ENCODE data around the gene BCKDHB. TPM values are rescaled to one million over a fixed set of nuclear protein-coding genes. Genes with fewer than 3 reads are reported as not detected.
"Not testable (repeated sequence)": the region's sequence is repeated elsewhere in the genome, so short reads cannot be mapped to it uniquely, and the experiment has no call there.

Gene BCKDHB
- total RNA-seq, 2 experiments from 2014 or later: 16.4 to 17.7 TPM

DNA sequence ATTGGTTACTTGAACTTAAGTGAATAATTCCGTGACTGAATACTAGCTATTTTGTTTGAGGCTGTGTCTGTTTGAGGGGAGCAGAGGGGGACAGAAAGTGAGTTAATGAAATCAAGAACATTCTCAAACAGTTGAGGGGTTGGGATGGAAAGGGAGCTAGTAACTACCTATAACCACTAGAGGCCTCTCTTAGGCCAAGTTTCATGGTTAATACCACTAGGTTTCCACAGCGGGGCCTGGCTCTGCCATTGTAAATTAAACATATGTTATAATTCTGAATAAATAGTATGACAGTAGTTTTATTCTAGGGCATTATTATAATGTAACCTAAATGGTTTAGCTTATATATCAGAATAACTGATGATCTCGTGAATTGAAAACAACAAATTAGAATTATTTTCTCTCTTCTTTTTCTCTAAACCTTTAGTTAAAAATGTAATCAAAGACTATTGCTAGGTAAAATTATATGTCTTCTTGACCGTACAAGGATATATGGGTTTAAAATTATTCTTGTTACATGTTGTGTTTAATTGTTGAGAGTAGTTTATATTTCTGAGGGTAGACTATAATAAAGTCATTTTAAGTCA is 108.1 kb downstream of the BCKDHB start:
- Mint-ChIP-seq H3K4me1 (ENCODE audit: low read depth) (peaks cover 7% of the 10 kb centered on the region), H3K27ac (no peak overlapping the region), H3K9me3 (no peaks in the 10 kb centered on the region), H3K4me3 (no peak overlapping the region), H3K27me3 (no peaks in the 10 kb centered on the region), H3K36me3 (peaks cover 5% of the 10 kb centered on the region)
- CTCF ChIA-PET: interaction anchor here (0.6 to 1.8 kb wide), 20 partner anchors 9 to 1826 kb away, joined by 3 to 14 read pairs (median 3); partner anchors contain the start of gene BCKDHB
- POLR2A ChIA-PET: no interaction called here
- intact Hi-C loops (cut with micrococcal nuclease): loop anchor here (1.0 kb wide), 1 partner anchor 1539 kb away; no protein-coding TSS in a partner anchor
- peak; percentile 23 for DNase-seq

GRCh38 chr6:80215063-80215462 is 108.6 kb downstream of the BCKDHB start:
- intact Hi-C loops (cut with micrococcal nuclease): no loop called here
- Mint-ChIP-seq H3K4me1 (ENCODE audit: low read depth) (peaks cover 7% of the 10 kb centered on the region), H3K4me3 (no peak overlapping the region), H3K9me3 (no peaks in the 10 kb centered on the region), H3K27me3 (no peaks in the 10 kb centered on the region), H3K27ac (no peak overlapping the region), H3K36me3 (peaks cover 8% of the 10 kb centered on the region)
- no peak for DNase-seq
- ChIA-PET POLR2A (no interaction called here), CTCF (interaction anchor here (0.7 to 1.8 kb wide), 10 partner anchors 10 to 1543 kb away, joined by 3 to 14 read pairs (median 4); no protein-coding TSS in a partner anchor)

- ChIA-PET CTCF (no interaction called here), POLR2A (no interaction called here)
- no peaks in the 10 kb centered on the region for H3K4me1 Mint-ChIP-seq (ENCODE audit: low read depth)
- intact Hi-C loops (cut with micrococcal nuclease): no loop called here
- H3K36me3 Mint-ChIP-seq: peaks cover 5% of the 10 kb centered on the region
- H3K27ac Mint-ChIP-seq: no peak overlapping the region
- no peak for DNase-seq
- H3K27me3 Mint-ChIP-seq: no peaks in the 10 kb centered on the region
- no peak overlapping the region for H3K4me3 Mint-ChIP-seq
- H3K9me3 Mint-ChIP-seq: peaks cover 2% of the 10 kb centered on the region
Observed at GRCh38 chr6:80217794-80218193, 111.3 kb downstream of the BCKDHB start.

DNA sequence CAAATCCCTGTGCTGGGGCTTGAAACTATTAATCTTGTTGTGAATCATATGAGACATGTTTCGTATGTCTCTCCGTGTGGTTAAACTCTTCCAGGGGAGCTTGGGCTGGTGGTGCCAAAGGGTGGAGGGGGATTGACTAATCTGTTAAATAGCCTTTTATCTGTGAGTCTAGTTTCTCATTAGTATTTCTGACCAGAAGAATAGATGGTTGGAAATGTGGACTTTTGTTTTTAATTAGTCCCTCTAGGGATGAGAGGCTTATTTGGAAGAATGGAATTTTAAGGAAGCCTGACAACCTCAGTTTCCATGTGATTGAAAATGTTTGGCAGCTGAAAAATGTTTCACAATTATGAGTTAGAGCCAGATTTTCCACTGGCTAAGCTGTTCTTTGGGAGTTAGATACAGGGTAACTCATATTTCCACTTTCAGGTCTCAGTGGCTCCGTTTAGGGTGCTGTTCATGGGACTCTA is 117.3 kb downstream of the BCKDHB start:
- no peaks in the 10 kb centered on the region for H3K4me1 Mint-ChIP-seq (ENCODE audit: low read depth)
- H3K27me3 Mint-ChIP-seq: no peaks in the 10 kb centered on the region
- CTCF ChIA-PET: no interaction called here
- DNase-seq: no peak
- peaks cover 11% of the 10 kb centered on the region for H3K36me3 Mint-ChIP-seq
- peaks cover 2% of the 10 kb centered on the region for H3K9me3 Mint-ChIP-seq
- H3K4me3 Mint-ChIP-seq: no peak overlapping the region
- intact Hi-C loops (cut with micrococcal nuclease): no loop called here
- H3K27ac Mint-ChIP-seq: no peak overlapping the region
- POLR2A ChIA-PET: no interaction called here

DNA sequence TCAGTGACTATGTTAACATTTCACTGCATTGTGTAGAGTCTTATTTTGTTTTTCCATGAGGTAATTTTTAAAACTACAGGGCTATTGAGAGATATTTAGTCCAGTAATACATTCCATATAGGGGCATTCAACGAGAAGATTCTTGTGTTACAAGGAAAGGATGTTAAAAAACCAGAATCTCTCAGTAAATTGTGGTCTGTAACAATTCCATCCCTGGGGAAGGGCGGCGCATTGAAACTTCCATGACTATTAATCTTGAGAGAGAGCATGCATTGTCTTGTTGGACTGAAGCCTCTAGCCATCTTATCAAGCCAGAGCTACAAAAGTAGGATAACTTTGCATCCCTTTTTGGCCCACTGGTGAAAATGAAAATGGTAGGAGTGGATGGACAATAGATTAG is 119.7 kb downstream of the BCKDHB start:
- Mint-ChIP-seq H3K36me3 (peaks cover 7% of the 10 kb centered on the region), H3K4me1 (ENCODE audit: low read depth) (no peaks in the 10 kb centered on the region), H3K9me3 (no peaks in the 10 kb centered on the region), H3K27ac (no peak overlapping the region), H3K4me3 (no peak overlapping the region), H3K27me3 (no peaks in the 10 kb centered on the region)
- intact Hi-C loops (cut with micrococcal nuclease): no loop called here
- DNase-seq: no peak
- ChIA-PET POLR2A (no interaction called here), CTCF (no interaction called here)

- Mint-ChIP-seq H3K27me3 (no peaks in the 10 kb centered on the region), H3K9me3 (no peaks in the 10 kb centered on the region), H3K4me1 (ENCODE audit: low read depth) (no peaks in the 10 kb centered on the region), H3K4me3 (no peak overlapping the region), H3K27ac (no peak overlapping the region), H3K36me3 (peaks cover 7% of the 10 kb centered on the region)
- CTCF ChIA-PET: interaction anchor here (1.4 kb wide), 1 partner anchor 12 kb away, joined by 3 read pairs; no protein-coding TSS in a partner anchor
- intact Hi-C loops (cut with micrococcal nuclease): no loop called here
- POLR2A ChIA-PET: no interaction called here
- no peak for DNase-seq
Observed at GRCh38 chr6:80226699-80227098, 120.2 kb downstream of the BCKDHB start.

DNA sequence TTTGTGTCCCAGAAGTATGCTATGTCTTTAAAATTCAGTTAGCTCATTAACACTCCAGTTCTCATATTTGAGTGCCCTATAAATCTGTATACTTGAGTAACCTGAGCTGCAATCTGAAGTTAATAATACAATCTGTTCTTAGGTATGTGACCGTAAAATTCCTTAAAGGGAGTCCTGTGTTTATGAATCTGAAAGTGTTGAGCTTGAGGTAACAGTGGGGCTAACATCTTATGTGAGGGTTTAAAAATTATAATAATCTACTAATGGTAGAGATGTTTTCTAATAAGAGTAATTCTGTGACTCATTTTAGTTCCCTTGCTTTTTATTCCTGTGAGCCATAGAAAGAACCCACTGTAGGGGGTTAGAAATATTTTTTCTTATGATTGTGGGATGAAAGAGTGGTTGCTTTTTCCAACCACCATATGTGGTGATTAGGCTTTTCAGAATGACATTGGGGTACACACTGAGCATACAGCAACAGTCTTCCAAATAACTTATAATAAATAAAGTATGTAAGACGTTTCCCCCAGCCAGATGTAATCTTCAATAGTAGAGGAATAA is 121.2 kb downstream of the BCKDHB start:
- no peak overlapping the region for H3K4me3 Mint-ChIP-seq
- no peak overlapping the region for H3K27ac Mint-ChIP-seq
- peaks cover 7% of the 10 kb centered on the region for H3K36me3 Mint-ChIP-seq
- intact Hi-C loops (cut with micrococcal nuclease): no loop called here
- no peaks in the 10 kb centered on the region for H3K27me3 Mint-ChIP-seq
- DNase-seq: no peak
- ChIA-PET CTCF (interaction anchor here (1.4 kb wide), 1 partner anchor 13 kb away, joined by 3 read pairs; no protein-coding TSS in a partner anchor), POLR2A (no interaction called here)
- H3K9me3 Mint-ChIP-seq: no peaks in the 10 kb centered on the region
- H3K4me1 Mint-ChIP-seq (ENCODE audit: low read depth): no peaks in the 10 kb centered on the region

GRCh38 chr6:80233262-80233661 is 126.8 kb downstream of the BCKDHB start:
- no peak overlapping the region for H3K27ac Mint-ChIP-seq
- DNase-seq: no peak
- no peak overlapping the region for H3K4me3 Mint-ChIP-seq
- no peaks in the 10 kb centered on the region for H3K27me3 Mint-ChIP-seq
- H3K36me3 Mint-ChIP-seq: peaks cover under 1% of the 10 kb centered on the region
- no peaks in the 10 kb centered on the region for H3K9me3 Mint-ChIP-seq
- ChIA-PET POLR2A (no interaction called here), CTCF (no interaction called here)
- intact Hi-C loops (cut with micrococcal nuclease): no loop called here
- no peaks in the 10 kb centered on the region for H3K4me1 Mint-ChIP-seq (ENCODE audit: low read depth)

GRCh38 chr6:80233958-80234357 is 127.5 kb downstream of the BCKDHB start:
- CTCF ChIA-PET: interaction anchor here (1.0 kb wide), 1 partner anchor 20 kb away, joined by 4 read pairs; no protein-coding TSS in a partner anchor
- POLR2A ChIA-PET: no interaction called here
- peaks cover 4% of the 10 kb centered on the region for H3K9me3 Mint-ChIP-seq

GRCh38 chr6:80234401-80234800 is 127.9 kb downstream of the BCKDHB start:
- no peaks in the 10 kb centered on the region for H3K27me3 Mint-ChIP-seq
- POLR2A ChIA-PET: no interaction called here
- H3K36me3 Mint-ChIP-seq: peaks cover 8% of the 10 kb centered on the region

More at GRCh38 chr6:80233958-80234357, 127.5 kb downstream of the BCKDHB start:
- intact Hi-C loops (cut with micrococcal nuclease): no loop called here
- Mint-ChIP-seq H3K27me3 (no peaks in the 10 kb centered on the region), H3K4me1 (ENCODE audit: low read depth) (no peaks in the 10 kb centered on the region), H3K27ac (no peak overlapping the region), H3K36me3 (peaks cover 6% of the 10 kb centered on the region), H3K4me3 (no peak overlapping the region)
- no peak for DNase-seq

DNA sequence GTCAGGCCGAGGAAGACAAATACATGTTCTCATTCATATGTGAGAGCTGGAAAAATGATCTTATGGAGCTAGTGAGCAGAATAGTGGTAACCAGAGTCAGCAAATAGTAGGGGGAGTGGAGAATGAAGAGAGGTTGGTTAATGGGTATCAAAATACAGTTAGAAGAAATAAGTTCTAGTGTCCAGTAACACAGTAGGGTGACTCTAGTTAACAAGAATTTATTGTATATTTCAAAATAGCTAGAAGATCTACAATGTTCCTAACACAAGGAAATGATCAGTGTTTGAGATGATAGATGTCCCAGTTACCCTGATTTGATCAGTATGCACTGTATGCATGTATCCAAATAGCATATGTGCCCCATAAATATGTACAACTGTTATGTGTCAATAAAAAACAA is 128.4 kb downstream of the BCKDHB start:
- POLR2A ChIA-PET: no interaction called here
- H3K27ac Mint-ChIP-seq: no peak overlapping the region
- no peak overlapping the region for H3K4me3 Mint-ChIP-seq
- no peaks in the 10 kb centered on the region for H3K27me3 Mint-ChIP-seq
- intact Hi-C loops (cut with micrococcal nuclease): no loop called here
- peaks cover 4% of the 10 kb centered on the region for H3K9me3 Mint-ChIP-seq
- no peaks in the 10 kb centered on the region for H3K4me1 Mint-ChIP-seq (ENCODE audit: low read depth)
- peaks cover 9% of the 10 kb centered on the region for H3K36me3 Mint-ChIP-seq
- CTCF ChIA-PET: interaction anchor here (1.0 kb wide), 1 partner anchor 21 kb away, joined by 4 read pairs; no protein-coding TSS in a partner anchor
- DNase-seq: no peak

More at GRCh38 chr6:80234401-80234800, 127.9 kb downstream of the BCKDHB start:
- intact Hi-C loops (cut with micrococcal nuclease): no loop called here
- H3K4me1 Mint-ChIP-seq (ENCODE audit: low read depth): no peaks in the 10 kb centered on the region
- no peak overlapping the region for H3K27ac Mint-ChIP-seq
- no peak overlapping the region for H3K4me3 Mint-ChIP-seq
- DNase-seq: no peak
- CTCF ChIA-PET: interaction anchor here (1.0 kb wide), 1 partner anchor 20 kb away, joined by 4 read pairs; no protein-coding TSS in a partner anchor
- H3K9me3 Mint-ChIP-seq: peaks cover 4% of the 10 kb centered on the region

- Mint-ChIP-seq H3K4me1 (ENCODE audit: low read depth) (no peaks in the 10 kb centered on the region), H3K36me3 (peaks cover 11% of the 10 kb centered on the region), H3K27ac (no peak overlapping the region), H3K9me3 (peaks cover 4% of the 10 kb centered on the region), H3K27me3 (no peaks in the 10 kb centered on the region), H3K4me3 (no peak overlapping the region)
- POLR2A ChIA-PET: no interaction called here
- intact Hi-C loops (cut with micrococcal nuclease): no loop called here
- CTCF ChIA-PET: no interaction called here
- no peak for DNase-seq
Observed at GRCh38 chr6:80235647-80236046, 129.2 kb downstream of the BCKDHB start.

- POLR2A ChIA-PET; H3K27ac Mint-ChIP-seq; CTCF ChIA-PET; H3K27me3 Mint-ChIP-seq; H3K4me3 Mint-ChIP-seq; intact Hi-C loops (cut with micrococcal nuclease); DNase-seq; H3K9me3 Mint-ChIP-seq: not testable (repeated sequence)
- Mint-ChIP-seq H3K36me3 (peaks cover 18% of the 10 kb centered on the region), H3K4me1 (ENCODE audit: low read depth) (peaks cover 12% of the 10 kb centered on the region)
Observed at GRCh38 chr6:80238754-80239153, 132.3 kb downstream of the BCKDHB start.
